ENCODE data around the gene GALK2.
"Not testable (repeated sequence)": the region's sequence is repeated elsewhere in the genome, so short reads cannot be mapped to it uniquely, and the experiment has no call there.

Gene GALK2

GRCh38 chr15:49331442-49331841 is 161.4 kb downstream of the GALK2 start:
- no peak for DNase-seq (ENCODE audit: low read depth, low spot score)

GRCh38 chr15:49331951-49332350 is 161.9 kb downstream of the GALK2 start:
- DNase-seq (ENCODE audit: low read depth, low spot score) = no peak

GRCh38 chr15:49339656-49340055 is 169.6 kb downstream of the GALK2 start:
- no peak for DNase-seq (ENCODE audit: low read depth, low spot score)

GRCh38 chr15:49343546-49343945 is 173.5 kb downstream of the GALK2 start:
- no peak for DNase-seq (ENCODE audit: low read depth, low spot score)

- DNase-seq (ENCODE audit: low read depth, low spot score) = not testable (repeated sequence)
Measured at GRCh38 chr15:49354439-49354838, 184.4 kb downstream of the GALK2 start.

GRCh38 chr15:49361370-49361769 is 191.3 kb downstream of the GALK2 start:
- DNase-seq (ENCODE audit: low read depth, low spot score) = no peak

- DNase-seq (ENCODE audit: low read depth, low spot score) = no peak
Measured at GRCh38 chr15:49366496-49366895, 196.4 kb downstream of the GALK2 start.

GRCh38 chr15:49370782-49371181 is 200.7 kb downstream of the GALK2 start:
- no peak for DNase-seq (ENCODE audit: low read depth, low spot score)

- no peak for DNase-seq (ENCODE audit: low read depth, low spot score)
Measured at GRCh38 chr15:49372366-49372765, 202.3 kb downstream of the GALK2 start.

GRCh38 chr15:49379996-49380395 is 209.9 kb downstream of the GALK2 start:
- no peak for DNase-seq (ENCODE audit: low read depth, low spot score)

GRCh38 chr15:49380912-49381311 is 210.9 kb downstream of the GALK2 start:
- DNase-seq (ENCODE audit: low read depth, low spot score) = no peak
